Vagina (tissue), 2 donors: Measurements from ENCODE around the gene RNF115.

ENCODE experiments used
- CTCF ChIP-seq, 3 experiments: fragments of 450-650 bp in 2 of 3; fragments of 200-600 bp in 1 of 3; sonication (generic) in 1 of 3; IDR thresholded peaks; one replicate each; pipeline ENCODE4 v1.5.1; 2017 to 2019; ENCODE audit warnings: antibody characterized with exemption in 3 of 3, mild to moderate bottlenecking in 2 of 3, moderate library complexity in 2 of 3
- POLR2A ChIP-seq, 2 donors: fragments of 450-650 bp; IDR thresholded peaks; one replicate each; pipeline ENCODE4 v1.6.1; 2017; ENCODE audit warnings: antibody characterized with exemption in 2 of 2, mild to moderate bottlenecking in 2 of 2, moderate library complexity in 2 of 2
- POLR2AphosphoS5 ChIP-seq, 2 donors: sonication (generic); formaldehyde crosslinking; IDR thresholded peaks; one replicate each; pipeline ENCODE4 v1.9.0; 2017; ENCODE audit warnings: antibody characterized with exemption in 2 of 2, mild to moderate bottlenecking in 2 of 2, low read depth in 1 of 2; ENCODE audit not compliant: insufficient read depth in 1 of 2

- TF ChIP-seq CTCF (IDR thresholded peaks at IDR 0.05) (no peak), POLR2A (IDR thresholded peaks at IDR 0.05) (no peak), POLR2AphosphoS5 (IDR thresholded peaks at IDR 0.05; ENCODE audit: insufficient read depth in 1 of 2, low read depth in 1 of 2) (no peak)
Measured at GRCh38 chr1:145806844-145807243, 17.1 kb downstream of the RNF115 start.
